Activated CD8-positive, alpha-beta memory T cell treated with anti-CD3 and anti-CD28 coated beads for 4 hours (primary cell): ENCODE measurements around the gene C5orf22.

ENCODE experiments used
- DNase-seq, 2 donors: peaks; one replicate each; pipeline ENCODE4 v3.0.0-alpha.2; 2020; ENCODE audit warnings: low read depth in 2 of 2

Gene C5orf22

DNA sequence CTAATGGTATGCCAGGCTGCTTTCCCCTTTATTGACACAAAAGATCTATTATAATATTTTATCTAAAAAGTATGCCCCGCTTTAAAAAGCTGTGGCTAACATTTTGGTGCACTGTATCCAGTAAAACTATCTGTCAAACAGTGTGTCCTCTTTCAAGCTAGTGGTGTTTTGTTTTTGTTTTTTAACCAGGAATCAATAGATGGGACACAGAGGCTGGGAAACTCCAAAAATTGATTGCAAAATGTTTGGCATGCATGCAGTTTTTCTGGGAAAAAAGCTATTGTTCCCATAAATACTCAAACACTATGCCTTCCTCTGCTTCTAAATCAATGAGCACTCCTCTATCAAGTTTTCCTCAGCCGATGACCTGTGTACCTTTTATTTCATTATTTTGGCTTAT, 72.5 kb downstream of the C5orf22 start:
- DNase-seq = no peak
